Gastrocnemius medialis (tissue), 4 donors: ENCODE results near the gene BCL6B.

Experiments
- POLR2A ChIP-seq, 2 donors: fragments of 450-650 bp; IDR thresholded peaks; one replicate each; pipeline ENCODE4 v1.6.1; 2017; ENCODE audit warnings: antibody characterized with exemption in 2 of 2, mild to moderate bottlenecking in 2 of 2, moderate library complexity in 2 of 2
- TF ChIP-seq, protein P1 (sequence below), 5 experiments: fragments of 450-650 bp in 3 of 5; fragments of 200-600 bp in 2 of 5; sonication (generic) in 2 of 5; IDR thresholded peaks in 4 of 5; conservative IDR thresholded peaks in 1 of 5; 1 replicate in 4 of 5; 2 replicates in 1 of 5; pipeline ENCODE4 v1.5.1; 2016 to 2019; ENCODE audit warnings: antibody characterized with exemption in 5 of 5, mild to moderate bottlenecking in 3 of 5, moderate library complexity in 3 of 5

DNA sequence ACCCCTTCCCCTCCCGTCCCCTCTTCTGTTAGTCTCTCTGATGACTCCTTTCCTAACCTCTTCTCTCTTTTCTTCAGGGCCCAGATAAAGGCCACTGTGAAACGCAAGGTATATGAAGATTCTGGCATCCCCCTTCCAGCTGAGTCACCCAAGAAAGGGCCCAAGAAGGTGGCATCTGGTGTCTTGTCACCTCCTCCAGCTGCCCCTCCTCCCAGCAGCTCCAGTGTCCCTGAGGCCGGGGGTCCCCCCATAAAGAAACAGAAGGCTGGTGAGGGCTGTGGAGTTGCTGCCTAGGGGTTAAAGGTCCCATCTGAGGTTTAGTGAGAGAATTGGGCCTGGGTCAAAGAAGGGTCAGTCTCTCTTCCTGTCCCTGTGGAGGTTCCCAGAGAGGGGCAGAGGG lies 6.4 kb upstream of the BCL6B start:
- TF ChIP-seq, protein P1, sequence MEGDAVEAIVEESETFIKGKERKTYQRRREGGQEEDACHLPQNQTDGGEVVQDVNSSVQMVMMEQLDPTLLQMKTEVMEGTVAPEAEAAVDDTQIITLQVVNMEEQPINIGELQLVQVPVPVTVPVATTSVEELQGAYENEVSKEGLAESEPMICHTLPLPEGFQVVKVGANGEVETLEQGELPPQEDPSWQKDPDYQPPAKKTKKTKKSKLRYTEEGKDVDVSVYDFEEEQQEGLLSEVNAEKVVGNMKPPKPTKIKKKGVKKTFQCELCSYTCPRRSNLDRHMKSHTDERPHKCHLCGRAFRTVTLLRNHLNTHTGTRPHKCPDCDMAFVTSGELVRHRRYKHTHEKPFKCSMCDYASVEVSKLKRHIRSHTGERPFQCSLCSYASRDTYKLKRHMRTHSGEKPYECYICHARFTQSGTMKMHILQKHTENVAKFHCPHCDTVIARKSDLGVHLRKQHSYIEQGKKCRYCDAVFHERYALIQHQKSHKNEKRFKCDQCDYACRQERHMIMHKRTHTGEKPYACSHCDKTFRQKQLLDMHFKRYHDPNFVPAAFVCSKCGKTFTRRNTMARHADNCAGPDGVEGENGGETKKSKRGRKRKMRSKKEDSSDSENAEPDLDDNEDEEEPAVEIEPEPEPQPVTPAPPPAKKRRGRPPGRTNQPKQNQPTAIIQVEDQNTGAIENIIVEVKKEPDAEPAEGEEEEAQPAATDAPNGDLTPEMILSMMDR (IDR thresholded peaks at IDR 0.05 in 4 of 5, conservative IDR thresholded peaks at IDR 0.05 in 1 of 5), result no peak
- no peak for TF ChIP-seq POLR2A (IDR thresholded peaks at IDR 0.05)
